SK-N-SH (cell line): ENCODE data around the gene ROMO1. TPM values are rescaled to one million over a fixed set of nuclear protein-coding genes. Genes with fewer than 3 reads are reported as not detected.
"Not testable (repeated sequence)": the region's sequence is repeated elsewhere in the genome, so short reads cannot be mapped to it uniquely, and the experiment has no call there.

Experiments
- CTCF ChIA-PET: fragments of 300-600, 350-600 bp; formaldehyde crosslinking; extraction: SDS; loops from one replicate; lab custom pipeline; 2021; lab: Yijun Ruan, JAX
- POLR2A ChIA-PET: fragments of 350-600 bp; sonication (Branson Sonifier 250); formaldehyde crosslinking; extraction: SDS; loops from one replicate; lab custom pipeline; 2020; ENCODE audit warnings: antibody characterized with exemption, inconsistent platforms; lab: Yijun Ruan, JAX
- DNase-seq: peaks from one replicate; pipeline ENCODE4 v3.0.0; 2012
- H2AFZ ChIP-seq: fragments of 200-600 bp; sonication (generic); 2 replicates; pipeline ENCODE4 v1.8.1; 2016; ENCODE audit warnings: antibody characterized with exemption, mild to moderate bottlenecking, low read depth
- H3F3A ChIP-seq: fragments of 200-600 bp; sonication (generic); replicated peaks from 2 replicates; pipeline ENCODE3; 2016; ENCODE audit warnings: antibody characterized with exemption, mild to moderate bottlenecking; ENCODE audit not compliant: insufficient read depth
- H3K27ac ChIP-seq, 2 experiments: fragments of 200-500 bp in 1 of 2; fragments of 200-600 bp in 1 of 2; sonication (Bioruptor generic) in 1 of 2; sonication (generic), shearing (Covaris generic) in 1 of 2; 2 replicates each; pipeline versions ENCODE4 v1.5.1 to v1.6.1; 2014 to 2016; ENCODE audit warnings: low read depth in 2 of 2, inconsistent platforms in 1 of 2, low read length in 1 of 2, mild to moderate bottlenecking in 1 of 2, mixed read lengths in 1 of 2
- H3K27me3 ChIP-seq: fragments of 200-600 bp; sonication (generic), shearing (Covaris generic); 2 replicates; pipeline ENCODE4 v1.6.1; 2016; ENCODE audit warnings: mixed run types; ENCODE audit not compliant: insufficient read depth
- H3K36me3 ChIP-seq, 2 experiments: fragments of 200-500 bp in 1 of 2; fragments of 200-600 bp in 1 of 2; sonication (Bioruptor generic) in 1 of 2; sonication (generic) in 1 of 2; replicated peaks in 1 of 2; 2 replicates each; pipeline versions ENCODE3 to v1.5.1; 2014 to 2016; ENCODE audit warnings: low read length in 1 of 2, mild to moderate bottlenecking in 1 of 2; ENCODE audit not compliant: insufficient read depth in 2 of 2, control insufficient read depth in 1 of 2
- H3K4me1 ChIP-seq, 2 experiments: fragments of 200-500 bp in 1 of 2; fragments of 200-600 bp in 1 of 2; sonication (Bioruptor generic) in 1 of 2; sonication (generic), shearing (Covaris generic) in 1 of 2; 2 replicates each; pipeline versions ENCODE4 v1.5.1 to v1.6.1; 2014 to 2016; ENCODE audit warnings: low read depth in 1 of 2, low read length in 1 of 2, mixed run types in 1 of 2; ENCODE audit not compliant: insufficient read depth in 2 of 2, control insufficient read depth in 1 of 2
- H3K4me2 ChIP-seq: fragments of 200-600 bp; sonication (generic), shearing (Covaris generic); 2 replicates; pipeline ENCODE4 v1.6.1; 2017; ENCODE audit warnings: mixed run types
- H3K4me3 ChIP-seq, 2 experiments: fragments of 200-500 bp in 1 of 2; fragments of 200-600 bp in 1 of 2; sonication (Bioruptor generic) in 1 of 2; sonication (generic), shearing (Covaris generic) in 1 of 2; 2 replicates each; pipeline versions ENCODE4 v1.5.1 to v1.8.1; 2014 to 2016; ENCODE audit warnings: low read depth in 2 of 2, inconsistent platforms in 1 of 2, low read length in 1 of 2, mild to moderate bottlenecking in 1 of 2, mixed read lengths in 1 of 2, moderate library complexity in 1 of 2
- H3K79me2 ChIP-seq: fragments of 200-600 bp; sonication (generic); 2 replicates; pipeline ENCODE4 v1.8.1; 2017; ENCODE audit warnings: mild to moderate bottlenecking; ENCODE audit not compliant: insufficient read depth
- H3K9ac ChIP-seq: fragments of 200-600 bp; sonication (generic); 2 replicates; pipeline ENCODE4 v1.6.1; 2017; ENCODE audit warnings: mixed run types
- H3K9me2 ChIP-seq: fragments of 200-600 bp; sonication (generic); 2 replicates; pipeline ENCODE4 v1.6.1; 2017; ENCODE audit warnings: mixed run types
- H3K9me3 ChIP-seq: fragments of 200-600 bp; sonication (generic); 2 replicates; pipeline ENCODE4 v1.6.1; 2017; ENCODE audit warnings: mixed run types, mild to moderate bottlenecking, moderate library complexity
- H4K20me1 ChIP-seq: fragments of 200-600 bp; sonication (generic); 2 replicates; pipeline ENCODE4 v1.6.1; 2017; ENCODE audit warnings: mild to moderate bottlenecking, mixed run types; ENCODE audit not compliant: insufficient read depth
- FOSL2 ChIP-seq: IDR thresholded peaks from 2 replicates; pipeline ENCODE4 v1.4.0; 2012; ENCODE audit warnings: low read depth, mild to moderate bottlenecking, moderate library complexity, borderline replicate concordance
- FOXJ3 ChIP-seq: sonication (generic); formaldehyde crosslinking; IDR thresholded peaks from 2 replicates; pipeline ENCODE4 v1.5.1; 2020; ENCODE audit warnings: mild to moderate bottlenecking, missing genetic modification reagents
- FOXM1 ChIP-seq: IDR thresholded peaks from 2 replicates; pipeline ENCODE4 v1.4.0; 2012; ENCODE audit warnings: low read depth, mild to moderate bottlenecking
- GABPA ChIP-seq: IDR thresholded peaks from 2 replicates; pipeline ENCODE4 v1.4.0; 2012; ENCODE audit warnings: low read depth, mild to moderate bottlenecking
- JUND ChIP-seq: IDR thresholded peaks from 2 replicates; pipeline ENCODE4 v1.4.0; 2012
- MXI1 ChIP-seq: IDR thresholded peaks from 2 replicates; pipeline ENCODE4 v1.6.1; 2012; ENCODE audit warnings: mild to moderate bottlenecking, low read depth, low read length, improper control_type of control experiment
- NFIC ChIP-seq: IDR thresholded peaks from 2 replicates; pipeline ENCODE4 v1.4.0; 2012; ENCODE audit warnings: borderline replicate concordance
- POLR2AphosphoS5 ChIP-seq: IDR thresholded peaks from 2 replicates; pipeline ENCODE4 v1.6.1; 2012; ENCODE audit warnings: low read depth, low read length
- RAD21 ChIP-seq: IDR thresholded peaks from 2 replicates; pipeline ENCODE4 v1.6.1; 2012; ENCODE audit warnings: mild to moderate bottlenecking, low read length
- RCOR1 ChIP-seq: fragments of 150-350 bp; IDR thresholded peaks from 2 replicates; pipeline ENCODE4 v1.6.1; 2017; ENCODE audit warnings: antibody characterized with exemption, low read length
- RFX5 ChIP-seq: IDR thresholded peaks from 2 replicates; pipeline ENCODE4 v1.6.1; 2012; ENCODE audit warnings: mild to moderate bottlenecking, improper control_type of control experiment, low read length
- SMC3 ChIP-seq: IDR thresholded peaks from 2 replicates; pipeline ENCODE4 v1.6.1; 2012; ENCODE audit warnings: low read depth, low read length, improper control_type of control experiment
- TAF1 ChIP-seq: IDR thresholded peaks from 2 replicates; pipeline ENCODE4 v1.6.1; 2012; ENCODE audit warnings: low read depth, mild to moderate bottlenecking, low read length, moderate library complexity, borderline replicate concordance
- TCF12 ChIP-seq: IDR thresholded peaks from 2 replicates; pipeline ENCODE4 v1.4.0; 2012
- TEAD4 ChIP-seq: IDR thresholded peaks from 2 replicates; pipeline ENCODE4 v1.4.0; 2012; ENCODE audit warnings: mild to moderate bottlenecking, borderline replicate concordance; ENCODE audit not compliant: insufficient read depth
- YY1 ChIP-seq: IDR thresholded peaks from 2 replicates; pipeline ENCODE4 v1.4.0; 2012; ENCODE audit warnings: low read depth, mild to moderate bottlenecking
- WGBS: methylation state at CpG from one replicate; pipeline ENCODE4 v1.1.6; 2017; ENCODE audit warnings: low lambda C conversion rate; 5-methylcytosine and 5-hydroxymethylcytosine counted together
- polyA plus RNA-seq, 3 experiments: library from polyadenylated mRNA; depleted of rRNA; stranded (reverse); fragments of >200 nt; gene quantifications; 2 replicates each; pipeline ENCODE4 v1.2.3, GENCODE V29; 2012
- TF ChIP-seq, protein P1 (sequence below): IDR thresholded peaks from 2 replicates; pipeline ENCODE4 v1.6.1; 2012; ENCODE audit warnings: mild to moderate bottlenecking, low read depth, low read length, moderate library complexity

ROMO1 gene
- polyA plus RNA-seq, 1 of the 3 experiments (the other 2 are of a cell fraction), result 1,273 TPM

DNA sequence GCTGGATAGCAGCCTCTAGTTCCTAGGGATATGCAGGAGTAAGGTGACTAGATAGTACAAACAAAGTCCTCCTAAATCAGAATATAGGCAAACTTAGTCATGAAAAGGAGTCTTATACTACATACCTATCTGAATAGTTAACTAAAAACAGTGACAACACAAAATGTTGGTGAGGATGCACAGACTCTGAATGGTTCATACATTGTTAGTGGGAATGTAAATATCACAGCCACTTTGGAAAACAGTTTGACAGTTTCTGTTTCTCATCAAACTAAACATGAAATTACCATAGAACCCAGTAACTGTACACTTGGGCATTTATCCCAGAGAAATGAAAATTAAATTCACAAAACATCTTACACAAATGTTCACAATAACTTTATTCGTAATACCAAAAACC lies 17.2 kb upstream of the ROMO1 start:
- DNase-seq, result no peak
- TF ChIP-seq MXI1 (no peak), TAF1 (no peak), RFX5 (no peak), FOXM1 (no peak), POLR2AphosphoS5 (no peak), NFIC (no peak), SMC3 (no peak), FOXJ3 (CRISPR knock-in tag) (no peak), TCF12 (no peak), YY1 (no peak), RCOR1 (no peak), TEAD4 (no peak), JUND (no peak), GABPA (no peak), RAD21 (no peak), FOSL2 (no peak)
- TF ChIP-seq, protein P1, sequence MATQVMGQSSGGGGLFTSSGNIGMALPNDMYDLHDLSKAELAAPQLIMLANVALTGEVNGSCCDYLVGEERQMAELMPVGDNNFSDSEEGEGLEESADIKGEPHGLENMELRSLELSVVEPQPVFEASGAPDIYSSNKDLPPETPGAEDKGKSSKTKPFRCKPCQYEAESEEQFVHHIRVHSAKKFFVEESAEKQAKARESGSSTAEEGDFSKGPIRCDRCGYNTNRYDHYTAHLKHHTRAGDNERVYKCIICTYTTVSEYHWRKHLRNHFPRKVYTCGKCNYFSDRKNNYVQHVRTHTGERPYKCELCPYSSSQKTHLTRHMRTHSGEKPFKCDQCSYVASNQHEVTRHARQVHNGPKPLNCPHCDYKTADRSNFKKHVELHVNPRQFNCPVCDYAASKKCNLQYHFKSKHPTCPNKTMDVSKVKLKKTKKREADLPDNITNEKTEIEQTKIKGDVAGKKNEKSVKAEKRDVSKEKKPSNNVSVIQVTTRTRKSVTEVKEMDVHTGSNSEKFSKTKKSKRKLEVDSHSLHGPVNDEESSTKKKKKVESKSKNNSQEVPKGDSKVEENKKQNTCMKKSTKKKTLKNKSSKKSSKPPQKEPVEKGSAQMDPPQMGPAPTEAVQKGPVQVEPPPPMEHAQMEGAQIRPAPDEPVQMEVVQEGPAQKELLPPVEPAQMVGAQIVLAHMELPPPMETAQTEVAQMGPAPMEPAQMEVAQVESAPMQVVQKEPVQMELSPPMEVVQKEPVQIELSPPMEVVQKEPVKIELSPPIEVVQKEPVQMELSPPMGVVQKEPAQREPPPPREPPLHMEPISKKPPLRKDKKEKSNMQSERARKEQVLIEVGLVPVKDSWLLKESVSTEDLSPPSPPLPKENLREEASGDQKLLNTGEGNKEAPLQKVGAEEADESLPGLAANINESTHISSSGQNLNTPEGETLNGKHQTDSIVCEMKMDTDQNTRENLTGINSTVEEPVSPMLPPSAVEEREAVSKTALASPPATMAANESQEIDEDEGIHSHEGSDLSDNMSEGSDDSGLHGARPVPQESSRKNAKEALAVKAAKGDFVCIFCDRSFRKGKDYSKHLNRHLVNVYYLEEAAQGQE, result no peak
- Histone ChIP-seq H3K4me2 (no peak overlapping the region), H3K4me1 (no peaks in the 10 kb centered on the region), H3K79me2 (no peaks in the 10 kb centered on the region), H3K9me3 (no peaks in the 10 kb centered on the region), H3K9me2 (no peaks in the 10 kb centered on the region), H4K20me1 (no peaks in the 10 kb centered on the region), H3K36me3 (peaks cover 4 to 10% of the 10 kb centered on the region in 2 experiments), H2AFZ (no peak overlapping the region), H3K4me3 (no peak overlapping the region), H3F3A (no peaks in the 10 kb centered on the region), H3K27ac (no peak overlapping the region), H3K9ac (no peak overlapping the region), H3K27me3 (no peaks in the 10 kb centered on the region)
- CTCF ChIA-PET, result no interaction called here
- POLR2A ChIA-PET, result no interaction called here
- WGBS, result 97% methylated on average over 1 of the region's 1 CpG

- not testable (repeated sequence) for H2AFZ ChIP-seq
Observed at GRCh38 chr20:35685368-35685767, 13.8 kb upstream of the ROMO1 start.

More at GRCh38 chr20:35685368-35685767, 13.8 kb upstream of the ROMO1 start:
- H3K27me3 ChIP-seq, H3K79me2 ChIP-seq, H3K9me3 ChIP-seq, H4K20me1 ChIP-seq, H3K9ac ChIP-seq, POLR2A ChIA-PET, H3K27ac ChIP-seq, DNase-seq, H3K9me2 ChIP-seq, H3K4me2 ChIP-seq, H3K4me3 ChIP-seq, CTCF ChIA-PET, H3K4me1 ChIP-seq, H3F3A ChIP-seq: not testable (repeated sequence)
- 95% methylated on average over 9 of the region's 9 CpGs for WGBS
- H3K36me3 ChIP-seq, result peaks cover 5 to 29% of the 10 kb centered on the region in 2 experiments
